Gastroesophageal sphincter (tissue), 4 donors: ENCODE data around the gene NAA38. TPM values are rescaled to one million over a fixed set of nuclear protein-coding genes. Genes with fewer than 3 reads are reported as not detected.
"Not testable (repeated sequence)": the region's sequence is repeated elsewhere in the genome, so short reads cannot be mapped to it uniquely, and the experiment has no call there.

Experiments used
- ATAC-seq: fragments of 150-250 bp; one replicate; pipeline ENCODE4 v1.9.1; 2016; ENCODE audit warnings: mild to moderate bottlenecking, moderate library complexity
- H3K27ac ChIP-seq, 4 donors: fragments of 200-600 bp; sonication (generic) in 3 of 4; 1 replicate in 3 of 4; 2 replicates in 1 of 4; pipeline ENCODE4 v1.5.1; 2016 to 2019
- H3K27me3 ChIP-seq: fragments of 200-600 bp; sonication (generic); one replicate; pipeline ENCODE4 v1.5.1; 2019
- H3K36me3 ChIP-seq, 2 donors: fragments of 200-600 bp; sonication (generic); one replicate each; pipeline ENCODE4 v1.5.1; 2019; ENCODE audit warnings: control low read depth in 1 of 2
- H3K4me1 ChIP-seq, 3 donors: fragments of 200-600 bp; sonication (generic); 1 replicate in 2 of 3; 2 replicates in 1 of 3; pipeline ENCODE4 v1.5.1; 2016 to 2019; ENCODE audit warnings: control low read depth in 2 of 3
- H3K4me3 ChIP-seq, 2 donors: fragments of 200-600 bp; sonication (generic); one replicate each; pipeline ENCODE4 v1.5.1; 2019; ENCODE audit warnings: mild to moderate bottlenecking in 1 of 2, moderate library complexity in 1 of 2
- H3K9me3 ChIP-seq, 3 donors: fragments of 200-600 bp; sonication (generic); one replicate each; pipeline ENCODE4 v1.5.1; 2017 to 2019; ENCODE audit warnings: control low read depth in 2 of 3
- CTCF ChIP-seq, 4 experiments: fragments of 200-600 bp in 2 of 4; fragments of 450-650 bp in 2 of 4; sonication (generic) in 1 of 4; IDR thresholded peaks; one replicate each; pipeline ENCODE4 v1.5.1; 2017 to 2019; ENCODE audit warnings: antibody characterized with exemption in 4 of 4, mild to moderate bottlenecking in 2 of 4, moderate library complexity in 2 of 4
- EP300 ChIP-seq: sonication (generic); formaldehyde crosslinking; IDR thresholded peaks from one replicate; pipeline ENCODE4 v1.6.1; 2017; ENCODE audit warnings: antibody characterized with exemption, mild to moderate bottlenecking
- POLR2A ChIP-seq, 2 donors: fragments of 450-650 bp; IDR thresholded peaks; one replicate each; pipeline ENCODE4 v1.6.1; 2017; ENCODE audit warnings: antibody characterized with exemption in 2 of 2, mild to moderate bottlenecking in 2 of 2, moderate library complexity in 1 of 2
- POLR2AphosphoS5 ChIP-seq: sonication (generic); formaldehyde crosslinking; IDR thresholded peaks from one replicate; pipeline ENCODE4 v1.6.1; 2017; ENCODE audit warnings: antibody characterized with exemption
- WGBS, 2 donors: methylation state at CpG; one replicate each; pipeline ENCODE4 v1.1.5; 2018; ENCODE audit warnings: low coverage in 1 of 2; 5-methylcytosine and 5-hydroxymethylcytosine counted together
- total RNA-seq, 4 donors: library from RNA; depleted of rRNA; stranded (reverse); fragments of >200 nt; gene quantifications; one replicate each; pipeline ENCODE4 v1.1.0, GENCODE V29; 2016

NAA38 gene
- total RNA-seq, 4 donors from 2014 or later = 60.5 to 84.7 (median 69.8) TPM

GRCh38 chr17:7816926-7817642 lies 40.3 kb downstream of the NAA38 start:
- Histone ChIP-seq H3K4me3 (no peak overlapping the region), H3K4me1 (no peaks in the 10 kb centered on the region), H3K27ac (no peak overlapping the region), H3K36me3 (no peaks in the 10 kb centered on the region), H3K27me3 (peaks cover 8% of the 10 kb centered on the region), H3K9me3 (no peaks in the 10 kb centered on the region)
- 56 to 67% methylated on average over 5 to 7 of the region's 10 CpGs for WGBS, 2 donors
- TF ChIP-seq CTCF (IDR thresholded peaks at IDR 0.05) (no peak), POLR2A (IDR thresholded peaks at IDR 0.05) (no peak), EP300 (no peak), POLR2AphosphoS5 (no peak)
- no peak for ATAC-seq

GRCh38 chr17:7814969-7815368 lies 42.4 kb downstream of the NAA38 start:
- no peak for ATAC-seq

GRCh38 chr17:7811251-7811650 lies 46.1 kb downstream of the NAA38 start:
- no peaks in the 10 kb centered on the region for H3K9me3 ChIP-seq
- H3K27me3 ChIP-seq = peaks cover 32% of the 10 kb centered on the region
- no peak overlapping the region for H3K4me3 ChIP-seq
- TF ChIP-seq EP300 = no peak
- no peak for TF ChIP-seq POLR2AphosphoS5
- TF ChIP-seq POLR2A (IDR thresholded peaks at IDR 0.05) = no peak
- TF ChIP-seq CTCF (IDR thresholded peaks at IDR 0.05) = no peak
- 79 to 86% methylated on average over 2 to 3 of the region's 3 CpGs for WGBS, 2 donors
- H3K27ac ChIP-seq = no peak overlapping the region
- no peaks in the 10 kb centered on the region for H3K4me1 ChIP-seq
- H3K36me3 ChIP-seq = no peaks in the 10 kb centered on the region
- ATAC-seq = no peak

More at GRCh38 chr17:7814969-7815368, 42.4 kb downstream of the NAA38 start:
- Histone ChIP-seq H3K27ac (no peak overlapping the region), H3K4me1 (no peaks in the 10 kb centered on the region), H3K9me3 (no peaks in the 10 kb centered on the region), H3K4me3 (no peak overlapping the region), H3K36me3 (no peaks in the 10 kb centered on the region), H3K27me3 (peaks cover 8% of the 10 kb centered on the region)
- TF ChIP-seq POLR2A (IDR thresholded peaks at IDR 0.05) (no peak), POLR2AphosphoS5 (no peak), CTCF (IDR thresholded peaks at IDR 0.05) (no peak), EP300 (no peak)
- 90 to 100% methylated on average over 1 to 2 of the region's 5 CpGs for WGBS, 2 donors

GRCh38 chr17:7809791-7810343 lies 47.5 kb downstream of the NAA38 start:
- not testable (repeated sequence) for H3K4me3 ChIP-seq, H3K9me3 ChIP-seq, ATAC-seq, H3K4me1 ChIP-seq, H3K27ac ChIP-seq, H3K36me3 ChIP-seq
- peaks cover 37% of the 10 kb centered on the region for H3K27me3 ChIP-seq
- 72 to 73% methylated on average over 4 to 7 of the region's 9 CpGs for WGBS, 2 donors

- no peaks in the 10 kb centered on the region for H3K36me3 ChIP-seq
- H3K27me3 ChIP-seq = peaks cover 37% of the 10 kb centered on the region
- H3K9me3 ChIP-seq = no peaks in the 10 kb centered on the region
- no peak for ATAC-seq
- TF ChIP-seq EP300 = no peak
- no peak for TF ChIP-seq CTCF (IDR thresholded peaks at IDR 0.05)
- no peak for TF ChIP-seq POLR2AphosphoS5
- no peak for TF ChIP-seq POLR2A (IDR thresholded peaks at IDR 0.05)
- no peaks in the 10 kb centered on the region for H3K4me1 ChIP-seq
- WGBS, 2 donors = 6 to 72% methylated on average over 2 to 11 of the region's 11 CpGs
- no peak overlapping the region for H3K4me3 ChIP-seq
- H3K27ac ChIP-seq = no peak overlapping the region
Measured at GRCh38 chr17:7809086-7809790, 48.1 kb downstream of the NAA38 start.
